Stomach (tissue), 9 donors: Measurements from ENCODE around the gene S100P. TPM values are rescaled to one million over a fixed set of nuclear protein-coding genes. Genes with fewer than 3 reads are reported as not detected.

Experiments used
- DNase-seq, 2 donors: peaks; one replicate each; pipeline versions ENCODE4 v3.0.0 to v3.0.0-alpha.2; 2013 to 2019
- H3K27ac ChIP-seq, 5 donors: fragments of 200-600 bp in 4 of 5; sonication (generic) in 4 of 5; one replicate each; pipeline ENCODE4 v1.5.1; 2013 to 2019; ENCODE audit warnings: mild to moderate bottlenecking in 1 of 5, moderate library complexity in 1 of 5
- H3K27me3 ChIP-seq, 3 donors: fragments of 200-600 bp; sonication (generic); one replicate each; pipeline ENCODE4 v1.5.1; 2017 to 2019; ENCODE audit warnings: mixed run types in 1 of 3
- H3K36me3 ChIP-seq, 4 donors: fragments of 200-600 bp; sonication (generic); 1 replicate in 3 of 4; 2 replicates in 1 of 4; pipeline ENCODE4 v1.5.1; 2016 to 2019
- H3K4me1 ChIP-seq, 4 donors: fragments of 200-600 bp; sonication (generic); one replicate each; pipeline ENCODE4 v1.5.1; 2016 to 2019
- H3K4me3 ChIP-seq, 4 donors: fragments of 200-600 bp; sonication (generic) in 3 of 4; one replicate each; pipeline ENCODE4 v1.5.1; 2016 to 2019; ENCODE audit warnings: mild to moderate bottlenecking in 1 of 4
- H3K9me3 ChIP-seq, 4 donors: fragments of 200-600 bp; sonication (generic); one replicate each; pipeline ENCODE4 v1.5.1; 2016 to 2019
- EP300 ChIP-seq: sonication (generic); formaldehyde crosslinking; IDR thresholded peaks from one replicate; pipeline ENCODE4 v1.6.1; 2017; ENCODE audit warnings: antibody characterized with exemption
- POLR2A ChIP-seq, 4 donors: fragments of 450-650 bp; IDR thresholded peaks; one replicate each; pipeline ENCODE4 v1.6.1; 2016; ENCODE audit warnings: antibody characterized with exemption in 4 of 4, control low read depth in 2 of 4, mild to moderate bottlenecking in 1 of 4, moderate library complexity in 1 of 4
- POLR2AphosphoS5 ChIP-seq, 3 donors: sonication (generic); formaldehyde crosslinking; IDR thresholded peaks; one replicate each; pipeline ENCODE4 v1.6.1; 2016; ENCODE audit warnings: antibody characterized with exemption in 3 of 3
- WGBS, 5 donors: extraction: QIAGEN DNeasy Blood & Tissue Kit in 3 of 5; methylation state at CpG; one replicate each; pipeline versions ENCODE4 v1.1.5 to v1.1.7; 2013 to 2018; 5-methylcytosine and 5-hydroxymethylcytosine counted together
- intact Hi-C: fragments of 100-400 bp; cut with DNase I; formaldehyde crosslinking; loops from one replicate; pipeline ENCODE4 v1.15.1; 2023; ENCODE audit warnings: low total_unique reads
- polyA plus RNA-seq, 3 donors: library from polyadenylated mRNA; stranded (reverse); fragments of 200-250 nt; gene quantifications; one replicate each; pipeline ENCODE4 v1.2.3, GENCODE V29; 2013
- total RNA-seq, 5 donors: library from RNA; depleted of rRNA; stranded (reverse); fragments of >200 nt; gene quantifications; one replicate each; pipeline versions ENCODE4 v1.1.0 to v1.2.3, GENCODE V29; 2014 to 2016
- TF ChIP-seq, protein P1 (sequence below), 7 experiments: fragments of 450-650 bp in 4 of 7; fragments of 200-600 bp in 3 of 7; sonication (generic) in 3 of 7; IDR thresholded peaks; one replicate each; pipeline ENCODE4 v1.5.1; 2016 to 2019; ENCODE audit warnings: antibody characterized with exemption in 7 of 7, control low read depth in 2 of 7, mild to moderate bottlenecking in 1 of 7
- donor health status: healthy with polysubstance abuse.
- donor health status: Bipolar disorder and iron deficiency.
- donor health status: healthy.

The S100P gene
- total and polyA plus RNA-seq, 8 donors = 3.1 to 2,173 (median 142) TPM; not detected in 1

DNA sequence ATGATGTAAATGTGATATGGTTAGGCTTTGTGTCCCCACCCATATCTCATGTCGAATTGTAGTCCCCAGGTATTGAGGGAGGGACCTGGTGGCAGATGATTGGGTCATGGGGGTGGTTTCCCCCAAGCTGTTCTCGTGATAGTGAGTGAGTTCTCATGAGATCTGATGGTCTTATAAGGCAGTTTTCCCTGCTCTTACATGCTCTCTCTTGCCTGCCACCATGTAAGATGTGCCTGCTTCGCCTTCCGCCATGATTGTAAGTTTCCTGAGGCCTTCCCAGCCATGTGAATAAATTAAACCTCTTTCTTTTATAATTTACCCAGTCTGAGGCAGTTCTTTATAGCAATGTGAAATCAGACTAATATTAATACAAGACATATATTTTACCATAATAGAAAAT is 46.2 kb downstream of the S100P start:
- TF ChIP-seq POLR2AphosphoS5 (IDR thresholded peaks at IDR 0.05) = no peak
- TF ChIP-seq, protein P1, sequence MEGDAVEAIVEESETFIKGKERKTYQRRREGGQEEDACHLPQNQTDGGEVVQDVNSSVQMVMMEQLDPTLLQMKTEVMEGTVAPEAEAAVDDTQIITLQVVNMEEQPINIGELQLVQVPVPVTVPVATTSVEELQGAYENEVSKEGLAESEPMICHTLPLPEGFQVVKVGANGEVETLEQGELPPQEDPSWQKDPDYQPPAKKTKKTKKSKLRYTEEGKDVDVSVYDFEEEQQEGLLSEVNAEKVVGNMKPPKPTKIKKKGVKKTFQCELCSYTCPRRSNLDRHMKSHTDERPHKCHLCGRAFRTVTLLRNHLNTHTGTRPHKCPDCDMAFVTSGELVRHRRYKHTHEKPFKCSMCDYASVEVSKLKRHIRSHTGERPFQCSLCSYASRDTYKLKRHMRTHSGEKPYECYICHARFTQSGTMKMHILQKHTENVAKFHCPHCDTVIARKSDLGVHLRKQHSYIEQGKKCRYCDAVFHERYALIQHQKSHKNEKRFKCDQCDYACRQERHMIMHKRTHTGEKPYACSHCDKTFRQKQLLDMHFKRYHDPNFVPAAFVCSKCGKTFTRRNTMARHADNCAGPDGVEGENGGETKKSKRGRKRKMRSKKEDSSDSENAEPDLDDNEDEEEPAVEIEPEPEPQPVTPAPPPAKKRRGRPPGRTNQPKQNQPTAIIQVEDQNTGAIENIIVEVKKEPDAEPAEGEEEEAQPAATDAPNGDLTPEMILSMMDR (IDR thresholded peaks at IDR 0.05) = no peak
- no peak for TF ChIP-seq EP300
- no peak for TF ChIP-seq POLR2A (IDR thresholded peaks at IDR 0.05)
- WGBS, 5 donors = 85 to 88% (median 88%) methylated on average over 4 of the region's 4 CpGs
- Histone ChIP-seq H3K4me1 (no peaks in the 10 kb centered on the region), H3K36me3 (no peaks in the 10 kb centered on the region), H3K4me3 (no peak overlapping the region), H3K27me3 (no peaks in the 10 kb centered on the region), H3K9me3 (no peaks in the 10 kb centered on the region), H3K27ac (no peak overlapping the region)
- intact Hi-C loops = no loop called here
- no peak for DNase-seq

DNA sequence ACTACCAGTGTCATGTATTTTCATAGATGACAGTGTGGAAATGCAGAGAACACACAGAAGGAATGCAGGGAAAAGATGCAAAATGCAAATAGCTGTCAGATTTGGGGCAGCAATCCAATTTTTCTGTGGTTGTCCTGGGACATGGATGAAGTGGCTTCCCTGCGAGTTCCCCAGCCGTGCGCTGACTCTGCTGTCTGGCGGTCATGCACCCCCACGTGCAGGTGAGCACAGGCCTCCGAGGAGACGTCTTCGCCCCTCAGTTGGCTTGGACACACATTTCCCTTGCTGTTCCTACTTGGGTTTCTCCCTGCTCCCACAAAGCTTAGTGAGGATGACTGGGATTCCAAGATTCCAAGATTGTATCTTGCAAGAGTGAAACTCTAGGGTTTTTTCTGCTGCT is 46.7 kb downstream of the S100P start:
- H3K4me3 ChIP-seq = no peak overlapping the region
- no peak overlapping the region for H3K27ac ChIP-seq
- no peaks in the 10 kb centered on the region for H3K27me3 ChIP-seq
- DNase-seq = no peak
- TF ChIP-seq POLR2AphosphoS5 (IDR thresholded peaks at IDR 0.05) = no peak
- TF ChIP-seq, protein P1 (IDR thresholded peaks at IDR 0.05) = no peak
- no peak for TF ChIP-seq EP300
- TF ChIP-seq POLR2A (IDR thresholded peaks at IDR 0.05) = no peak
- 88 to 94% (median 94%) methylated on average over 8 of the region's 8 CpGs for WGBS, 5 donors
- H3K36me3 ChIP-seq = no peaks in the 10 kb centered on the region
- no peaks in the 10 kb centered on the region for H3K9me3 ChIP-seq
- H3K4me1 ChIP-seq = no peaks in the 10 kb centered on the region
- intact Hi-C loops = no loop called here

DNA sequence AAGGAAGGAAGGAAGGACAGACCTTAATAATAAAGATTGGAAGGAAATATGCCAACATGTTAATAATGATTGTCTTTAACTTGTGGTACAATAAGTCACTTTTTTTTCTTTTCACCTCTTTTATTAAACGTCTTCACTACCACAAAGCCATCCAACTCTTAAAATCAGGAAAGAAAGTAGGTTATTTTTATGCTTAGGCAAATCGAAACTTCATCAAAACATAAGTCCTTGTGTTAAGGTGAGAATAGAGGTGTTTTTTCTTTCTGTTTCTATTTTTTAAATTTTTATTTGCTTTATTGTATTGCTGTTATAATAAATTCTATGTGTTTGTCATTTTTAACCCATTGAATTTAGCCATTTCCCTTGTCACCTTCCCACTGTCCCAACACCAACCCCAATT is 48.8 kb downstream of the S100P start:
- no peak for DNase-seq
- H3K9me3 ChIP-seq = no peaks in the 10 kb centered on the region
- TF ChIP-seq, protein P1 (IDR thresholded peaks at IDR 0.05) = no peak
- TF ChIP-seq EP300 (no peak), POLR2A (IDR thresholded peaks at IDR 0.05) (no peak), POLR2AphosphoS5 (IDR thresholded peaks at IDR 0.05) (no peak)
- H3K27ac ChIP-seq = no peak overlapping the region
- intact Hi-C loops = no loop called here
- H3K4me1 ChIP-seq = peaks cover 2 to 16% (median 16%) of the 10 kb centered on the region in 4 donors
- no peaks in the 10 kb centered on the region for H3K27me3 ChIP-seq
- no peak overlapping the region for H3K4me3 ChIP-seq
- H3K36me3 ChIP-seq = no peaks in the 10 kb centered on the region
- WGBS, 5 donors = 57 to 82% (median 66%) methylated on average over 2 of the region's 2 CpGs

DNA sequence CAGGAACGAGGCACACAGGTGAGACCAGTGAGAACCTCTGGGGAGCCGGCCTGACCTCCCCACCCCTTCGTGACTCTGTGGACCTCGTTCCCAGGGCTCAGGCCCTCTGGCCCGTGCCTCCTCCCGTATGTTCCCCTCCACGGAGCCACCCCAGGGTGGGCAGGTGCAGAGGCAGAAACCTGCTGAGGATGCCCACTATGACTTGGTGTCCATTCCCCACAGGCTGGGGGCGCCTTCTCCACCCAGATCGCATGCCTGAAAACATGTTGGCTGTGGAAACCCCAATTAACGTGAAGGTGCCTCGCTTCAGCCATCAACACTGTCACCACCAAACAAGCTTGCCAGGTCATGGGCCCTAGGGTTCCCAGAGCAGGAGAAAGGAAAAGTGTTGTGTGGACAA is 49.3 kb downstream of the S100P start:
- H3K4me1 ChIP-seq = peaks cover 7 to 21% (median 21%) of the 10 kb centered on the region in 4 donors

More for the DNA sequence above, 49.3 kb downstream of the S100P start:
- Histone ChIP-seq H3K27me3 (no peaks in the 10 kb centered on the region), H3K36me3 (no peaks in the 10 kb centered on the region), H3K4me3 (no peak overlapping the region), H3K9me3 (no peaks in the 10 kb centered on the region), H3K27ac (no peak overlapping the region)
- DNase-seq = no peak
- TF ChIP-seq POLR2A (IDR thresholded peaks at IDR 0.05) = no peak
- TF ChIP-seq EP300 = no peak
- TF ChIP-seq, protein P1 (IDR thresholded peaks at IDR 0.05) = no peak
- intact Hi-C loops = no loop called here
- 77 to 87% (median 80%) methylated on average over 11 of the region's 11 CpGs for WGBS, 5 donors

Other genes with a start within 250 kb of the S100P start
- 1 to 10 TPM in 2 of 5 donors, not detected in 3; 1.4 to 1.5 TPM for gene PPP2R2C, start 221.3 kb upstream of the S100P start, total RNA-seq
- 1 to 10 TPM in 1 of 3 donors, not detected in 2; 5.0 TPM for gene PPP2R2C, start 221.3 kb upstream of the S100P start, polyA plus RNA-seq
- gene MAN2B2, start 118.7 kb upstream of the S100P start, total RNA-seq = 10 to 100 TPM in 4 of 5 donors, 1 to 10 TPM in 1; 9.0 to 49.4 (median 28.6) TPM
- gene MAN2B2, start 118.7 kb upstream of the S100P start, polyA plus RNA-seq = 1 to 10 TPM; 6.1 to 8.9 (median 8.7) TPM
- gene MRFAP1, start 53.2 kb upstream of the S100P start, total RNA-seq = 100 to 1,000 TPM in 3 of 5 donors, 10 to 100 TPM in 2; 51.9 to 369 (median 105) TPM
- 100 to 1,000 TPM; 234 to 315 (median 267) TPM for gene MRFAP1, start 53.2 kb upstream of the S100P start, polyA plus RNA-seq
- 10 to 100 TPM in 4 of 5 donors, 1 to 10 TPM in 1; 2.3 to 60.7 (median 51.7) TPM for gene MRFAP1L1, start 16.0 kb downstream of the S100P start, total RNA-seq
- gene MRFAP1L1, start 16.0 kb downstream of the S100P start, polyA plus RNA-seq = 10 to 100 TPM; 54.6 to 61.9 (median 57.3) TPM
- 10 to 100 TPM in 4 of 5 donors, 1 to 10 TPM in 1; 9.5 to 64.3 (median 31.5) TPM for gene BLOC1S4, start 22.3 kb downstream of the S100P start, total RNA-seq
- 10 to 100 TPM in 1 of 3 donors, 1 to 10 TPM in 2; 8.4 to 13.1 (median 8.9) TPM for gene BLOC1S4, start 22.3 kb downstream of the S100P start, polyA plus RNA-seq
- gene KIAA0232, start 88.8 kb downstream of the S100P start, total RNA-seq = 10 to 100 TPM in 4 of 5 donors, 1 to 10 TPM in 1; 8.1 to 48.1 (median 23.2) TPM
- 1 to 10 TPM; 5.1 to 7.5 (median 5.4) TPM for gene KIAA0232, start 88.8 kb downstream of the S100P start, polyA plus RNA-seq
- gene TBC1D14, start 215.9 kb downstream of the S100P start, total RNA-seq = 10 to 100 TPM; 33.5 to 72.4 (median 40.8) TPM
- 10 to 100 TPM; 19.5 to 42.5 (median 40.0) TPM for gene TBC1D14, start 215.9 kb downstream of the S100P start, polyA plus RNA-seq